ENCODE results near the gene RBPJ.

- TF ChIP-seq CTCF (IDR thresholded peaks at IDR 0.05; ENCODE audit: control extremely low read depth in 1 of 3, insufficient read depth in 1 of 3, low read depth in 1 of 3, low read length in 3 of 3) (no peak), SUZ12 (IDR thresholded peaks at IDR 0.05; ENCODE audit: low read length) (no peak), TAF1 (IDR thresholded peaks at IDR 0.05; ENCODE audit: low read depth, low read length) (no peak), HDAC6 (IDR thresholded peaks at IDR 0.05; ENCODE audit: low read depth, low read length) (no peak), CEBPB (IDR thresholded peaks at IDR 0.05; ENCODE audit: low read depth, low read length) (no peak)
Observed at GRCh38 chr4:26402458-26402857, 81.6 kb downstream of the RBPJ start.

Measured in H1 (cell line).